Activated T-cell treated with anti-CD3 and anti-CD28 coated beads, Interleukin-2, amount 50 U/mL, for 1 hour (primary cell): ENCODE results near the gene AK9.

Experiments
- DNase-seq: peaks from one replicate; pipeline ENCODE4 v3.0.0-alpha.2; 2020

AK9 gene

GRCh38 chr6:109454496-109455436 is 236.2 kb downstream of the AK9 start:
- DNase-seq: peak; percentile 78

- DNase-seq: no peak
Observed at GRCh38 chr6:109453594-109454495, 237.2 kb downstream of the AK9 start.

- DNase-seq: no peak
Observed at GRCh38 chr6:109453156-109453555, 237.8 kb downstream of the AK9 start.

GRCh38 chr6:109452181-109452580 is 238.8 kb downstream of the AK9 start:
- no peak for DNase-seq

- no peak for DNase-seq
Observed at GRCh38 chr6:109451376-109451775, 239.6 kb downstream of the AK9 start.

GRCh38 chr6:109450801-109451200 is 240.2 kb downstream of the AK9 start:
- no peak for DNase-seq

- DNase-seq: peak; percentile 37
Observed at GRCh38 chr6:109449795-109450673, 241.0 kb downstream of the AK9 start.

GRCh38 chr6:109449064-109449794 is 241.8 kb downstream of the AK9 start:
- no peak for DNase-seq

- DNase-seq: no peak
Observed at GRCh38 chr6:109448615-109449014, 242.4 kb downstream of the AK9 start.

- DNase-seq: no peak
Observed at GRCh38 chr6:109447878-109448555, 243.0 kb downstream of the AK9 start.

- no peak for DNase-seq
Observed at GRCh38 chr6:109447087-109447486, 243.9 kb downstream of the AK9 start.

GRCh38 chr6:109446541-109446940 is 244.5 kb downstream of the AK9 start:
- no peak for DNase-seq

- DNase-seq: peak; percentile 20
Observed at GRCh38 chr6:109446072-109446471, 244.9 kb downstream of the AK9 start.

GRCh38 chr6:109445382-109445781 is 245.6 kb downstream of the AK9 start:
- peak; percentile 19 for DNase-seq

- DNase-seq: no peak
Observed at GRCh38 chr6:109443425-109443950, 247.5 kb downstream of the AK9 start.
